Prostate gland (tissue), 2 donors: Measurements from ENCODE around the gene TRIM37. TPM values are rescaled to one million over a fixed set of nuclear protein-coding genes. Genes with fewer than 3 reads are reported as not detected.
"Not testable (repeated sequence)": the region's sequence is repeated elsewhere in the genome, so short reads cannot be mapped to it uniquely, and the experiment has no call there.

Experiments used
- DNase-seq: peaks from one replicate; pipeline ENCODE4 v3.0.0-alpha.2; 2019; ENCODE audit warnings: low spot score
- H3K27ac ChIP-seq, 2 donors: fragments of 200-600 bp; sonication (generic); 2 replicates each; pipeline ENCODE4 v1.5.1; 2017 to 2019
- H3K27me3 ChIP-seq: fragments of 200-600 bp; sonication (generic); replicated peaks from 2 replicates; pipeline ENCODE4 v1.5.1; 2019; ENCODE audit not compliant: insufficient read depth
- H3K36me3 ChIP-seq, 2 donors: fragments of 200-600 bp; sonication (generic); 1 replicate in 1 of 2; 2 replicates in 1 of 2; pipeline versions ENCODE4 v1.5.1 to v1.8.1; 2017 to 2019
- H3K4me1 ChIP-seq: fragments of 200-600 bp; sonication (generic); replicated peaks from 2 replicates; pipeline ENCODE4 v1.5.1; 2019
- H3K4me3 ChIP-seq, 2 donors: fragments of 200-600 bp; sonication (generic); 2 replicates each; pipeline ENCODE4 v1.5.1; 2017 to 2019
- H3K9me3 ChIP-seq: fragments of 200-600 bp; sonication (generic); 2 replicates; pipeline ENCODE4 v1.5.1; 2017
- POLR2A ChIP-seq: fragments of 450-650 bp; IDR thresholded peaks from one replicate; pipeline ENCODE4 v1.6.1; 2016; ENCODE audit warnings: antibody characterized with exemption, mild to moderate bottlenecking
- POLR2AphosphoS5 ChIP-seq: sonication (generic); formaldehyde crosslinking; IDR thresholded peaks from one replicate; pipeline ENCODE4 v1.6.1; 2017; ENCODE audit warnings: antibody characterized with exemption
- WGBS: methylation state at CpG from one replicate; pipeline ENCODE4 v1.1.5; 2018; 5-methylcytosine and 5-hydroxymethylcytosine counted together
- intact Hi-C: fragments of 100-400 bp; cut with DNase I; formaldehyde crosslinking; loops from one replicate; pipeline ENCODE4 v1.14.2; 2022
- total RNA-seq, 2 donors: library from RNA; depleted of rRNA; stranded (reverse); fragments of >200 nt; gene quantifications; one replicate each; pipeline ENCODE4 v1.1.0, GENCODE V29; 2016
- TF ChIP-seq, protein P1 (sequence below), 4 experiments: fragments of 200-600 bp in 2 of 4; fragments of 450-650 bp in 2 of 4; sonication (generic) in 2 of 4; IDR thresholded peaks; 1 replicate in 3 of 4; 2 replicates in 1 of 4; pipeline ENCODE4 v1.5.1; 2016 to 2019; ENCODE audit warnings: antibody characterized with exemption in 4 of 4, mild to moderate bottlenecking in 2 of 4, moderate library complexity in 2 of 4

TRIM37 gene
- total RNA-seq, 2 donors from 2014 or later: 22.6 to 55.5 TPM

DNA sequence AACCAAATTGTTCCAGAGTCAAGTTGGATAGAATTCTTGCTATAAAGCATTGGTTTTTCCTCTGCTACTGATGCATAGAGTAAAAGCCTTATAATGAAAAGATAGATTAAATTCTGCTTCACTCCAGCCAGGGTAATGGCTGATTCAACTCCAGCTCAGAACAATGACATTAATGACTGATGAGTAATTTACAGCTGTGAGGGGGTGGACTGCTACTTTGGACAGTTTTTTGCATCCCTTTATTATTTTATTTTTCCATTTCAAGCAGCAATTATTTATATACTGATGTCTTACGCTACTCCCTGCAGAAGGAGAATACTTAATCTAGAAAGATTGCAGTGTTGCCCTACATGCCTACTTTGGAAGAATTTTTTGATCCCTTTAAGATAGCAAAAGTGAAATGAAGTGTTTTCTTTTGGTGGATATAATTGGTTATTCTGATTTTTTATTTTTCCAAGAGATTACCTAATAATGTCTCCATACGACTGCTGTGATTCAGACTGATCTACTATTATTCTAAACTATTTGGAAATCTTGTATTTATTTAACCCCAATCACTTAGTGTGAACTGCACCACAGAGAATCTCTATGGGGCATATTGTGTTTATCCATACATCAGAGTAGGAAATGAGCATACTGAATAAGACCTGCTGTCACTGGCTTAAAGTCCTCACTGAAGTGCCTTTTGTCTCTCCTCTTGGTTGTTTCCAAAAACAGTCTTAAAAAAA is 149.5 kb downstream of the TRIM37 start:
- TF ChIP-seq POLR2AphosphoS5: no peak
- TF ChIP-seq, protein P1, sequence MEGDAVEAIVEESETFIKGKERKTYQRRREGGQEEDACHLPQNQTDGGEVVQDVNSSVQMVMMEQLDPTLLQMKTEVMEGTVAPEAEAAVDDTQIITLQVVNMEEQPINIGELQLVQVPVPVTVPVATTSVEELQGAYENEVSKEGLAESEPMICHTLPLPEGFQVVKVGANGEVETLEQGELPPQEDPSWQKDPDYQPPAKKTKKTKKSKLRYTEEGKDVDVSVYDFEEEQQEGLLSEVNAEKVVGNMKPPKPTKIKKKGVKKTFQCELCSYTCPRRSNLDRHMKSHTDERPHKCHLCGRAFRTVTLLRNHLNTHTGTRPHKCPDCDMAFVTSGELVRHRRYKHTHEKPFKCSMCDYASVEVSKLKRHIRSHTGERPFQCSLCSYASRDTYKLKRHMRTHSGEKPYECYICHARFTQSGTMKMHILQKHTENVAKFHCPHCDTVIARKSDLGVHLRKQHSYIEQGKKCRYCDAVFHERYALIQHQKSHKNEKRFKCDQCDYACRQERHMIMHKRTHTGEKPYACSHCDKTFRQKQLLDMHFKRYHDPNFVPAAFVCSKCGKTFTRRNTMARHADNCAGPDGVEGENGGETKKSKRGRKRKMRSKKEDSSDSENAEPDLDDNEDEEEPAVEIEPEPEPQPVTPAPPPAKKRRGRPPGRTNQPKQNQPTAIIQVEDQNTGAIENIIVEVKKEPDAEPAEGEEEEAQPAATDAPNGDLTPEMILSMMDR (IDR thresholded peaks at IDR 0.05): no peak
- TF ChIP-seq POLR2A: no peak
- WGBS: 83% methylated on average over 2 of the region's 2 CpGs
- DNase-seq: no peak
- Histone ChIP-seq H3K27me3 (no peaks in the 10 kb centered on the region), H3K4me1 (no peaks in the 10 kb centered on the region), H3K36me3 (no peaks in the 10 kb centered on the region), H3K9me3 (no peaks in the 10 kb centered on the region), H3K4me3 (no peak overlapping the region), H3K27ac (no peak overlapping the region)
- intact Hi-C loops: no loop called here

DNA sequence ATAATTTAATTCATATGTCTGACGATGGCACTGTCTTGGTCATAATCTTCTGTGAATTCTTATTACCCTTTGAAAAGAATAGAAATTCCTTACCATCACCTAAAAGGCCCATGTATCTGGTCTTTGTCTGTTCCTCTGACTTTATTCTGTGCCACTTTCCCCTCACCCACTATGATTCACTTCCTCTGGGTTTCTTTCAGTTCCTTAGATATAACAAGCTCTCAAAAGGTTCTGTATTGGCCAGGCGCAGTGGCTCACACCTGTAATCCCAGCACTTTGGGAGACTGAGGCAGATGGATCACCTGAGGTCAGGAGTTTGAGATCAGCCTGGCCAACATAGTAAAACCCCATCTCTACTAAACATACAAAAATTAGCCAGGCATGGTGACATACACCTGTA is 152.3 kb downstream of the TRIM37 start:
- WGBS: 91% methylated on average over 2 of the region's 2 CpGs
- intact Hi-C loops, H3K9me3 ChIP-seq, H3K4me1 ChIP-seq, H3K27ac ChIP-seq, DNase-seq, H3K4me3 ChIP-seq, H3K27me3 ChIP-seq, H3K36me3 ChIP-seq: not testable (repeated sequence)

DNA sequence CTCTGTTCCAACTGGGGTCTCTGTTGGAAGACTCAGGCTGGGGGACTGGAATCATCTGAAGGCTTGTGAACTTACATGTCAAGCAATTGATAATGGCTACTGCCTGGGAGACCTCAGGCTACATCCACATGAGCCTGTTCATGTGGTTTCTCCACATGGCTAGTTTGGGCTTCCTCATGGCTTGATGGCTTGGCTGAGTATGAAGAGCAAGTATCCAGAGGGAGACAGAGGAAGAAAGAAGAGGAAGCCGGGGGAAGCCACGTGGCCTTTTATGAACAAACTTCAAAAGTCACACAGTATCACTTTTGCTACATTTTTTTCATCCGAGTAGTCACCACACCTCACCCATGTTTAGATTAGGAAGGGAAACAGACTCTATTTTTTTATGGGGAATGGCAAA is 158.9 kb downstream of the TRIM37 start:
- intact Hi-C loops: no loop called here
- Histone ChIP-seq H3K9me3 (no peaks in the 10 kb centered on the region), H3K36me3 (no peaks in the 10 kb centered on the region), H3K27me3 (no peaks in the 10 kb centered on the region), H3K27ac (no peak overlapping the region), H3K4me3 (no peak overlapping the region), H3K4me1 (no peaks in the 10 kb centered on the region)
- DNase-seq: no peak
- WGBS: 85% methylated on average over 3 of the region's 3 CpGs
- TF ChIP-seq POLR2AphosphoS5: no peak
- no peak for TF ChIP-seq POLR2A
- TF ChIP-seq, protein P1 (IDR thresholded peaks at IDR 0.05): no peak

DNA sequence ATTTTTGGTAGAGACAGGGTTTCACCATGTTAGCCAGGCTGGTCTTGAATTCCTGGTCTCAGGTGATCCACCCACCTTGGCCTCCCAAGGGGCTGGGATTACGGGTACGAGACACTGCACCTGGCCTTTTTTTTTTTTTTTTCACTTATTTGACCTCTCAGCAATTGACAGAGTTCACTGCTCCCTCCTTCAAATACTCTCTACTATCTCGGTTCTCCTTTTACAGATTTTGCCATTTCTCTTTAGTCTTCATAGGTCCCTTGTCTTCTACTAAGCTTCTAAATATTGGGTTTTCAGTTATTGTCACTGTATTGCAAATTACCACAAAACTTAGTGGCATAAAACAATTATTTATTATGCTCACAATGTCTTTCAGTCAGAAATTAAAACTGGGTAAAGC is 159.3 kb downstream of the TRIM37 start:
- no peak for DNase-seq
- Histone ChIP-seq H3K27ac (no peak overlapping the region), H3K4me3 (no peak overlapping the region), H3K4me1 (no peaks in the 10 kb centered on the region), H3K36me3 (no peaks in the 10 kb centered on the region), H3K9me3 (no peaks in the 10 kb centered on the region), H3K27me3 (no peaks in the 10 kb centered on the region)
- intact Hi-C loops: no loop called here
- 86% methylated on average over 3 of the region's 3 CpGs for WGBS
- no peak for TF ChIP-seq POLR2AphosphoS5
- TF ChIP-seq, protein P1 (IDR thresholded peaks at IDR 0.05): no peak
- no peak for TF ChIP-seq POLR2A

DNA sequence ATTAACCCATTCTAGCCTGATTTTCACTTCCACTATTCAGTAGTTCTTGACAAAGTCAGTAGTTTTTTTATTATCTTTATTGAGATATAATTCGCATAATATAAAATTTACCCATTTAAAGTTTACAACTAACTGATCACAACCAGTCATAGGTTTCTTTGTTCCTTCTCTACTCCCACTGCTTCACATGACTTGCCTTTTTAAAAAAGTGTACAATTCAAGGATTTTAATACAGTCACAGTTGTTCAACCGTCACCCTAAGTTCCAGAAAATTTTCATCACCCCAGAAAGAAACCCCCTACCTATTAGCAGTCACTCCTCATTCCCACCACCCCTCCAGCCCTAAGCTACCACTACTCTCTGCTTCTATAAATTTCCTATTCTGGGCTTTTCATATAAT is 162.5 kb downstream of the TRIM37 start:
- no peak for DNase-seq
- Histone ChIP-seq H3K9me3 (no peaks in the 10 kb centered on the region), H3K4me3 (no peak overlapping the region), H3K36me3 (no peaks in the 10 kb centered on the region), H3K27ac (no peak overlapping the region), H3K27me3 (no peaks in the 10 kb centered on the region), H3K4me1 (no peaks in the 10 kb centered on the region)
- TF ChIP-seq, protein P1 (IDR thresholded peaks at IDR 0.05): no peak
- TF ChIP-seq POLR2AphosphoS5 (no peak), POLR2A (no peak)
- 89% methylated on average over 2 of the region's 2 CpGs for WGBS
- intact Hi-C loops: no loop called here
